Measurements from ENCODE around the gene FUCA2.

DNA sequence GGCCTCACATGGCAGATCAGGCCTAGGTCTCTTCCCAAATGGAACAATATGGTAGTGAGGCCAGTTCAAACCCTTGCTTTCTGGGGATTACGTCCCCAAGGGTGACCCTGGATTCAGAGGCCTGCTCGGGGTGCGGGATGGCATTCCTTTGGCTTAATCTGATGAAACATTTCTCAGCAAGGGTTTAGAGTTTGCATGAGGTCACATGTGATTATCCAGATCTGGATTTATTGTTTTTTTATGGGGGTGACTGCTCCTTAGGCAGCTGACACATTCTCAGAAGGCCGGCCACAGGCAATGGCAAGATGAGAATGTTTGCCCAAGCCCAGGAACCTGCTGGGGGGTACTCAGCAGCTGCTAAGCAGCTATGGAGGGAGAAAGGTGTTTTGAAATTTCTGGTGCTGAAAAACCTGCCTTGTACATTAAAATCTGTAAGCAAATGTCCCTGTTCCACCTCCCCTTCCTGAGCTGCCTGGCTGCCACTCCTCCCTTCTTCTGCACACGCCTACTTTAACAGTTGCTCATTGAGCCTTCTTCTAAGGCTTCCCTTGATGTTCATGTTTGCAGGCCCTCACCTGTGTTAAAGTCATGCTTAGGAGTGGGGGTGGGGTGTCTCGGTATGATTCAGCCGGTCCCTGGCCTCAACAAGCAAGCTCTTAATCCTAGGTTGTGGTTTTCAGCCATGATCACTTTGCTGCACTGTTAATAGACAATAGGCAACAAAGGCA is 37.9 kb upstream of the FUCA2 start:
- TF ChIP-seq, protein P1, sequence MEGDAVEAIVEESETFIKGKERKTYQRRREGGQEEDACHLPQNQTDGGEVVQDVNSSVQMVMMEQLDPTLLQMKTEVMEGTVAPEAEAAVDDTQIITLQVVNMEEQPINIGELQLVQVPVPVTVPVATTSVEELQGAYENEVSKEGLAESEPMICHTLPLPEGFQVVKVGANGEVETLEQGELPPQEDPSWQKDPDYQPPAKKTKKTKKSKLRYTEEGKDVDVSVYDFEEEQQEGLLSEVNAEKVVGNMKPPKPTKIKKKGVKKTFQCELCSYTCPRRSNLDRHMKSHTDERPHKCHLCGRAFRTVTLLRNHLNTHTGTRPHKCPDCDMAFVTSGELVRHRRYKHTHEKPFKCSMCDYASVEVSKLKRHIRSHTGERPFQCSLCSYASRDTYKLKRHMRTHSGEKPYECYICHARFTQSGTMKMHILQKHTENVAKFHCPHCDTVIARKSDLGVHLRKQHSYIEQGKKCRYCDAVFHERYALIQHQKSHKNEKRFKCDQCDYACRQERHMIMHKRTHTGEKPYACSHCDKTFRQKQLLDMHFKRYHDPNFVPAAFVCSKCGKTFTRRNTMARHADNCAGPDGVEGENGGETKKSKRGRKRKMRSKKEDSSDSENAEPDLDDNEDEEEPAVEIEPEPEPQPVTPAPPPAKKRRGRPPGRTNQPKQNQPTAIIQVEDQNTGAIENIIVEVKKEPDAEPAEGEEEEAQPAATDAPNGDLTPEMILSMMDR (IDR thresholded peaks at IDR 0.05; ENCODE audit: low read depth, low read length, poor library complexity, severe bottlenecking), result no peak
- TF ChIP-seq EZH2phosphoT487 (IDR thresholded peaks at IDR 0.05; ENCODE audit: borderline replicate concordance, low read length), result no peak

Data from DOHH2 (cell line).